Suprapubic skin (tissue), 4 donors: ENCODE measurements around the gene TMEM126A. TPM values are rescaled to one million over a fixed set of nuclear protein-coding genes. Genes with fewer than 3 reads are reported as not detected.

ENCODE experiments used
- DNase-seq, 2 donors: peaks; one replicate each; pipeline ENCODE4 v3.0.0-alpha.2; 2019; ENCODE audit warnings: low spot score in 2 of 2
- H3K27ac ChIP-seq: fragments of 200-600 bp; sonication (generic); one replicate; pipeline ENCODE4 v1.5.1; 2019
- H3K27me3 ChIP-seq: fragments of 200-600 bp; sonication (generic); one replicate; pipeline ENCODE4 v1.5.1; 2019
- H3K36me3 ChIP-seq: fragments of 200-600 bp; sonication (generic); one replicate; pipeline ENCODE4 v1.5.1; 2019
- H3K4me1 ChIP-seq: fragments of 200-600 bp; sonication (generic); one replicate; pipeline ENCODE4 v1.5.1; 2019
- H3K4me3 ChIP-seq: fragments of 200-600 bp; sonication (generic); one replicate; pipeline ENCODE4 v1.5.1; 2019; ENCODE audit warnings: mild to moderate bottlenecking
- H3K9me3 ChIP-seq: fragments of 200-600 bp; sonication (generic); one replicate; pipeline ENCODE4 v1.5.1; 2019
- CTCF ChIP-seq, 2 donors: fragments of 200-600 bp in 1 of 2; fragments of 450-650 bp in 1 of 2; sonication (generic) in 1 of 2; IDR thresholded peaks; one replicate each; pipeline ENCODE4 v1.5.1; 2016 to 2019; ENCODE audit warnings: antibody characterized with exemption in 2 of 2, mild to moderate bottlenecking in 1 of 2, moderate library complexity in 1 of 2
- EP300 ChIP-seq: sonication (generic); formaldehyde crosslinking; IDR thresholded peaks from one replicate; pipeline ENCODE4 v1.6.1; 2017; ENCODE audit warnings: antibody characterized with exemption
- POLR2A ChIP-seq, 2 donors: fragments of 450-650 bp; IDR thresholded peaks; one replicate each; pipeline ENCODE4 v1.6.1; 2017; ENCODE audit warnings: antibody characterized with exemption in 2 of 2, mild to moderate bottlenecking in 2 of 2, moderate library complexity in 2 of 2
- POLR2AphosphoS5 ChIP-seq, 3 donors: sonication (generic); formaldehyde crosslinking; IDR thresholded peaks; one replicate each; pipeline ENCODE4 v1.6.1; 2017; ENCODE audit warnings: antibody characterized with exemption in 3 of 3
- WGBS: methylation state at CpG from one replicate; pipeline ENCODE4 v1.1.5; 2018; 5-methylcytosine and 5-hydroxymethylcytosine counted together
- total RNA-seq, 4 donors: library from RNA; depleted of rRNA; stranded (reverse); fragments of >200 nt; gene quantifications; one replicate each; pipeline ENCODE4 v1.1.0, GENCODE V29; 2016

The TMEM126A gene
- total RNA-seq, 4 donors from 2014 or later: 13.9 to 19.4 (median 15.9) TPM

GRCh38 chr11:85619499-85619898 lies 28.3 kb upstream of the TMEM126A start:
- 75% methylated on average over 6 of the region's 6 CpGs for WGBS
- DNase-seq: no peak
- Histone ChIP-seq H3K27me3 (no peaks in the 10 kb centered on the region), H3K4me3 (no peak overlapping the region), H3K27ac (no peak overlapping the region), H3K36me3 (no peaks in the 10 kb centered on the region), H3K4me1 (no peaks in the 10 kb centered on the region), H3K9me3 (no peaks in the 10 kb centered on the region)
- TF ChIP-seq EP300 (no peak), POLR2A (IDR thresholded peaks at IDR 0.05) (no peak), CTCF (IDR thresholded peaks at IDR 0.05) (no peak), POLR2AphosphoS5 (IDR thresholded peaks at IDR 0.05) (no peak)

DNA sequence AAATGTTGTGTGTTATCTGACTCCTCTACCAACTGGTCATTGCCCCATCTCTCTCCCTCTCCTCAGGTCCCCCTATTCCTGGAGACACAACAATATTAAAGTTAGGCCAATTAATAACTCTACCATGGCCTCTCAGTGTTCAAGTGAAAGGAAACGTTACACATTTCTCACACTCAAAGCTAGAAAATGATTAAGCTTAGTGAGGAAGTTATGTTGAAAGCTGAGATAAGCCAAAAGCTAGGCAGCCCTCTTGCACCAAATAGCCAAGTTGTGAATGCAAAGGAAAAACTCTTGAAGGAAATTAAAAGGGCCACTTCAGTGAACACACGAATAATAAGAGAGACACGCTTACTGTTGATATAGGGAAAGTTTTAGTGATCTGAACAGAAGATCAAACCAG lies 27.5 kb upstream of the TMEM126A start:
- DNase-seq: no peak
- Histone ChIP-seq H3K36me3 (no peaks in the 10 kb centered on the region), H3K9me3 (no peaks in the 10 kb centered on the region), H3K27me3 (no peaks in the 10 kb centered on the region), H3K4me1 (no peaks in the 10 kb centered on the region), H3K4me3 (no peak overlapping the region), H3K27ac (no peak overlapping the region)
- TF ChIP-seq POLR2A (IDR thresholded peaks at IDR 0.05) (no peak), EP300 (no peak), CTCF (IDR thresholded peaks at IDR 0.05) (no peak), POLR2AphosphoS5 (IDR thresholded peaks at IDR 0.05) (no peak)
- WGBS: 90% methylated on average over 3 of the region's 3 CpGs

- peaks cover 4% of the 10 kb centered on the region for H3K36me3 ChIP-seq
- 39% methylated on average over 2 of the region's 2 CpGs for WGBS
- H3K27ac ChIP-seq: no peak overlapping the region
- TF ChIP-seq POLR2A (IDR thresholded peaks at IDR 0.05) (no peak), CTCF (IDR thresholded peaks at IDR 0.05) (no peak), POLR2AphosphoS5 (IDR thresholded peaks at IDR 0.05) (no peak), EP300 (no peak)
- H3K4me1 ChIP-seq: peaks cover 27% of the 10 kb centered on the region
- no peak for DNase-seq
- H3K9me3 ChIP-seq: no peaks in the 10 kb centered on the region
- no peaks in the 10 kb centered on the region for H3K27me3 ChIP-seq
- no peak overlapping the region for H3K4me3 ChIP-seq
Measured at GRCh38 chr11:85626496-85626895, 21.3 kb upstream of the TMEM126A start.

- Histone ChIP-seq H3K36me3 (peaks cover 8% of the 10 kb centered on the region), H3K27me3 (no peaks in the 10 kb centered on the region), H3K4me3 (peak within 1 kb of the TSS; percentile 81), H3K4me1 (peaks cover 27% of the 10 kb centered on the region), H3K9me3 (no peaks in the 10 kb centered on the region), H3K27ac (peak within 1 kb of the TSS; percentile 90)
- TF ChIP-seq EP300: no peak
- no peak for TF ChIP-seq POLR2AphosphoS5 (IDR thresholded peaks at IDR 0.05)
- DNase-seq: no peak
- WGBS: under 1% methylated on average over 23 of the region's 23 CpGs
Measured at GRCh38 chr11:85627332-85627997, 20.3 kb upstream of the TMEM126A start, which contains the start of gene DLG2. Gene DLG2 (minus strand): TSS chr11:85627344.

GRCh38 chr11:85627998-85628770 lies 19.6 kb upstream of the TMEM126A start, which contains the start of gene TMEM126B:
Gene TMEM126B (plus strand): TSS chr11:85628593. CDS start chr11:85628608, 15 bp downstream.
- no peaks in the 10 kb centered on the region for H3K9me3 ChIP-seq
- no peak for TF ChIP-seq EP300
- TF ChIP-seq POLR2AphosphoS5 (IDR thresholded peaks at IDR 0.05): peak; percentile 20 to 66 (median 23)
- TF ChIP-seq POLR2A (IDR thresholded peaks at IDR 0.05): peak; percentile 18 to 70
- WGBS: under 1% methylated on average over 40 of the region's 41 CpGs
- no peaks in the 10 kb centered on the region for H3K27me3 ChIP-seq
- peak within 1 kb of the TSS; percentile 81 for H3K4me3 ChIP-seq
- peaks cover 8% of the 10 kb centered on the region for H3K36me3 ChIP-seq
- peak; percentile 99 for DNase-seq
- H3K4me1 ChIP-seq: peaks cover 27% of the 10 kb centered on the region
- peak within 1 kb of the TSS; percentile 90 for H3K27ac ChIP-seq

- WGBS: 2% methylated on average over 13 of the region's 13 CpGs
- Histone ChIP-seq H3K27me3 (no peaks in the 10 kb centered on the region), H3K27ac (peak overlapping the region; percentile 90), H3K9me3 (no peaks in the 10 kb centered on the region), H3K36me3 (peaks cover 8% of the 10 kb centered on the region), H3K4me3 (peak overlapping the region; percentile 81), H3K4me1 (peaks cover 27% of the 10 kb centered on the region)
- DNase-seq: no peak
- TF ChIP-seq POLR2AphosphoS5 (IDR thresholded peaks at IDR 0.05) (no peak), POLR2A (IDR thresholded peaks at IDR 0.05) (no peak), CTCF (IDR thresholded peaks at IDR 0.05) (no peak), EP300 (no peak)
Measured at GRCh38 chr11:85628771-85629341, 18.9 kb upstream of the TMEM126A start.
